AG04450 (cell line): ENCODE measurements around the gene DHRSX. TPM values are rescaled to one million over a fixed set of nuclear protein-coding genes. Genes with fewer than 3 reads are reported as not detected.
"Not testable (repeated sequence)": the region's sequence is repeated elsewhere in the genome, so short reads cannot be mapped to it uniquely, and the experiment has no call there.

Experiments
- CTCF ChIA-PET: fragments of 300-600, 350-600 bp; formaldehyde crosslinking; extraction: SDS; loops from one replicate; lab custom pipeline; 2022; ENCODE audit warnings: antibody characterized with exemption, inconsistent platforms; lab: Charles Lee
- POLR2A ChIA-PET: fragments of 350-600 bp; formaldehyde crosslinking; extraction: SDS; loops from one replicate; lab custom pipeline; 2021; ENCODE audit warnings: antibody characterized with exemption, inconsistent platforms; lab: Yijun Ruan, JAX
- DNase-seq: peaks from one replicate; pipeline ENCODE4 v3.0.0-alpha.2; 2011; ENCODE audit warnings: low read depth, low spot score
- H3K27ac ChIP-seq: one replicate; pipeline ENCODE4 v1.5.1; 2012; ENCODE audit warnings: low read depth, low read length, control low read depth
- H3K27me3 ChIP-seq: one replicate; pipeline ENCODE4 v1.6.0; 2012; ENCODE audit warnings: low read length; ENCODE audit not compliant: control insufficient read depth, insufficient read depth
- H3K4me3 ChIP-seq: 2 replicates; pipeline ENCODE4 v1.5.1; 2011; ENCODE audit warnings: mild to moderate bottlenecking, low read depth, low read length, control low read depth
- H3K9me3 ChIP-seq: 2 replicates; pipeline ENCODE4 v1.5.1; 2012; ENCODE audit warnings: low read length; ENCODE audit not compliant: control insufficient read depth, insufficient read depth
- polyA plus RNA-seq: library from polyadenylated mRNA; depleted of rRNA; stranded (reverse); fragments of >200 nt; gene quantifications from 2 replicates; pipeline ENCODE4 v1.2.3, GENCODE V29; 2011
- TF ChIP-seq, protein P1 (sequence below): IDR thresholded peaks from 2 replicates; pipeline ENCODE4 v1.5.1; 2011; ENCODE audit warnings: low read depth, low read length, control low read depth, inconsistent platforms

DHRSX gene
- polyA plus RNA-seq, 1 experiment, result 43.2 TPM

DNA sequence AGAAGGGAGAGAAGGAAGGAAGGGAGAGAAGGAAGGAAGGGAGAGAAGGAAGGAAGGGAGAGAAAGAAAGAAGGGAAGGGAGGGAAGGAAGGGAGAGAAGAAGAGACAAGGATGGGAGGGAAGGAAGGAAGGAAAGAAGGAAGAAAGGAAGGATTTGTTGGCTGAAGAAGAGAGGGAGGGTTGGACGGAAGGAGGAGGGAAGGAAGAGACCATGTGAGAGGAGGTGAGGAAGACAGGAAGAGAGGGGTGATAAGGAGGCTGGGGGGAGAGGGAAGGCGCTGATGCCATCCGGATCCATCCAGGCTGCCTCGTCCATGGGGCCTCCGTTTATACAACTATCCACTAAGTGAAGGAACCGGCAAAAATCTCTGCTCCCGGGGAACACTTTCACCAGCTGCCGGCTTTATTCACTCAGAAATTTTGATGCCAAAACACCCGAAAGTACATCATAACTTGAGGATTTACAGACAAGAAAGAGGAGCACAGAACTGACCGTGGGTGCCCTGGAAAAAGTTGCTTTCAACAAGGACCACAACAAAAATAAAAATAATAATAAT is 14.9 kb downstream of the DHRSX start:
- Histone ChIP-seq H3K27ac (peak overlapping the region; percentile 75), H3K4me3 (no peak overlapping the region), H3K9me3 (peaks cover 23% of the 10 kb centered on the region; the same call in 1 of the 2 replicates), H3K27me3 (no peaks in the 10 kb centered on the region)
- CTCF ChIA-PET, result no interaction called here
- TF ChIP-seq, protein P1, sequence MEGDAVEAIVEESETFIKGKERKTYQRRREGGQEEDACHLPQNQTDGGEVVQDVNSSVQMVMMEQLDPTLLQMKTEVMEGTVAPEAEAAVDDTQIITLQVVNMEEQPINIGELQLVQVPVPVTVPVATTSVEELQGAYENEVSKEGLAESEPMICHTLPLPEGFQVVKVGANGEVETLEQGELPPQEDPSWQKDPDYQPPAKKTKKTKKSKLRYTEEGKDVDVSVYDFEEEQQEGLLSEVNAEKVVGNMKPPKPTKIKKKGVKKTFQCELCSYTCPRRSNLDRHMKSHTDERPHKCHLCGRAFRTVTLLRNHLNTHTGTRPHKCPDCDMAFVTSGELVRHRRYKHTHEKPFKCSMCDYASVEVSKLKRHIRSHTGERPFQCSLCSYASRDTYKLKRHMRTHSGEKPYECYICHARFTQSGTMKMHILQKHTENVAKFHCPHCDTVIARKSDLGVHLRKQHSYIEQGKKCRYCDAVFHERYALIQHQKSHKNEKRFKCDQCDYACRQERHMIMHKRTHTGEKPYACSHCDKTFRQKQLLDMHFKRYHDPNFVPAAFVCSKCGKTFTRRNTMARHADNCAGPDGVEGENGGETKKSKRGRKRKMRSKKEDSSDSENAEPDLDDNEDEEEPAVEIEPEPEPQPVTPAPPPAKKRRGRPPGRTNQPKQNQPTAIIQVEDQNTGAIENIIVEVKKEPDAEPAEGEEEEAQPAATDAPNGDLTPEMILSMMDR, result no peak
- DNase-seq, result no peak
- POLR2A ChIA-PET, result no interaction called here

- CTCF ChIA-PET, result no interaction called here
- Histone ChIP-seq H3K27me3 (no peaks in the 10 kb centered on the region), H3K9me3 (peaks cover 16% of the 10 kb centered on the region; the same call in 1 of the 2 replicates), H3K27ac (peak overlapping the region; percentile 89), H3K4me3 (peak overlapping the region; percentile 37)
- POLR2A ChIA-PET, result no interaction called here
- TF ChIP-seq, protein P1, result no peak
- no peak for DNase-seq
Measured at GRCh38 chrX:2484721-2485648, 15.8 kb downstream of the DHRSX start.

GRCh38 chrX:2484256-2484655 is 16.5 kb downstream of the DHRSX start:
- Histone ChIP-seq H3K27ac (peak overlapping the region; percentile 89), H3K27me3 (no peaks in the 10 kb centered on the region), H3K4me3 (peak overlapping the region; percentile 25), H3K9me3 (peaks cover 9% of the 10 kb centered on the region; the same call in 1 of the 2 replicates)
- ChIA-PET CTCF (no interaction called here), POLR2A (no interaction called here)
- TF ChIP-seq, protein P1, result no peak
- no peak for DNase-seq

DNA sequence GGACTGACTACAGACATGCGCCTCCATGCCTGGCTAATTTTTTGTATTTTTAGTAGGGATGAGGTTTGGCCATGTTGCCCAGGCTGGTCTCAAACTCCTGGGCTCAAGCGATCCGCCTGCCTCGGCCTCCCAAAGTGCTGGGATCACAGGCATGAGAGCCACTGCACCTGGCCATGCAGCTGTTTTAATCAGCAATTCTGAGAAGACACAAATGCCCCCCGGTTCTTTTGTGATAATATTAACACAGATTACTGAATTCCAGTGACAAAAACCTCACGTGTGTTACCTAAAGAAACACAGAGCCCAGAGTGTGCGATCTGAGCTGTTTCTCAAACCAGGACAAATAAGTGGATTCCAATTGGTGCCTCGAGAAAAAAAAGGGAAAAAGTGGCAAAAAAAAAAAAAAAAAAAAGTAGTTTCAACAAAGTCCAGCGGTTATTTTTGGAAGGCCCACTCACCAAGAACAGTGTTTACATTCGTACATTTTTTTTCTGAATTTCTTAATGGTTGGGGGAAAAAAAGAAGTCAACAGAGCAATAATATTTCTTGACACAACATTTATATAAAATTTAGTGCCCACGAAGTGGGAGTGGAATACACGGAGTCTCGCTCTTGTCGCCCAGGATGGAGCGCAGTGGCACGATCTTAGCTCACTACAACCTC is 17.2 kb downstream of the DHRSX start:
- Histone ChIP-seq H3K27ac (peak overlapping the region; percentile 89), H3K4me3 (no peak overlapping the region), H3K9me3 (peaks cover 1% of the 10 kb centered on the region; the same call in 1 of the 2 replicates), H3K27me3 (no peaks in the 10 kb centered on the region)
- TF ChIP-seq, protein P1, result no peak
- no peak for DNase-seq
- POLR2A ChIA-PET, result no interaction called here
- CTCF ChIA-PET, result no interaction called here

- DNase-seq, H3K27ac ChIP-seq, H3K27me3 ChIP-seq, H3K9me3 ChIP-seq, POLR2A ChIA-PET, H3K4me3 ChIP-seq, CTCF ChIA-PET: not testable (repeated sequence)
Measured at GRCh38 chrX:2481597-2481996, 19.2 kb downstream of the DHRSX start.

DNA sequence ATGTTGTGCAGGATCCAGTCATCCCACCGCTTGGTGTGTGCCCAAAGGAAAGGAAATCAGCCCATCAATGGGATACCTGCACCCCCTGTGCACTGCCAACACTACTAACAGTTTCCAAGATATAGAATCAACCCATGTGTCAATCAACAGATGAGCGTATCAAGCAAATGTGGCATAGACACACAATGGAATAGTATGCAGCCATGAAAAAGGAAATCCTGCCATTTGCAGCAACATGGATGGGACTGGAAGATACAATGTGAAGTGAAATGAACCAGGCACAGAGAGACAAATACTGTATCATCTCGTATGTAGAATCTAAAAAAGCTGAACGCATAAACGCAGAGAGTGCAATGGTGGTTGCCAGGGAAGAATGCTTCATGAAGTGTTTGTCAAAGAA is 20.8 kb downstream of the DHRSX start:
- H3K9me3 ChIP-seq, H3K27me3 ChIP-seq, H3K27ac ChIP-seq, POLR2A ChIA-PET, DNase-seq, H3K4me3 ChIP-seq, CTCF ChIA-PET: not testable (repeated sequence)
